NCI-H128 (cell line): ENCODE measurements around the gene PILRA.
"Not testable (repeated sequence)": the region's sequence is repeated elsewhere in the genome, so short reads cannot be mapped to it uniquely, and the experiment has no call there.

Source experiments
- DNase-seq: peaks from one replicate; lab custom pipeline; 2025; ENCODE audit not compliant: unreplicated experiment; lab: John Stamatoyannopoulos, UW

The PILRA gene

DNA sequence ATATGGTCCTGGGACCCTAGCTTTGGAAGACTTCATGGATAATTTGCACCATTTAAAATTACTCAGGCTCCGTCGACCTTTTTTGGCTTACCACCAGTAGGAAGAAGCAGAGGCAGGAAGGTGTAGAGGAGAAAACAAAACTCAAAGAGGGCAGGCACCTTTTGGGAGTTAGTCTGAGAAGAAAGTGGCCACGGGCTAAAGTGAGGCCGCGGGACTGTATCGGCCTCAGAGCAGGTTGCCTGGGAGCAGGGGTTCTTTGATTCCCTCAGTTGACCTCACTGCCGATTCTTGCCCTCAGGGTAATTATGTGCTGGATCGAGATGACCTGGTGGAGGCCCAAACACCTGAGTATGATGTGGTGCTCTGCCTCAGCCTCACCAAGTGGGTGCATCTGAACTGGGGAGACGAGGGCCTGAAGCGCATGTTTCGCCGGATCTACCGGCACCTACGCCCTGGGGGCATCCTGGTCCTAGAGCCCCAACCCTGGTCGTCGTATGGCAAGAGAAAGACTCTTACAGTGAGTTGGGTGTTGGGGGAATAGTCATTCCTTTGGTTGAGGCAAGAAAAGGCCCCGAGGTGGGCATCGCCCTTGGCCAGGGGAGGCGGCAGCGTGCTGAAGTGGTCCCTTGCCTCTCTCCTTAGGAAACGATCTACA, 59.5 kb downstream of the PILRA start:
- DNase-seq = no peak

DNA sequence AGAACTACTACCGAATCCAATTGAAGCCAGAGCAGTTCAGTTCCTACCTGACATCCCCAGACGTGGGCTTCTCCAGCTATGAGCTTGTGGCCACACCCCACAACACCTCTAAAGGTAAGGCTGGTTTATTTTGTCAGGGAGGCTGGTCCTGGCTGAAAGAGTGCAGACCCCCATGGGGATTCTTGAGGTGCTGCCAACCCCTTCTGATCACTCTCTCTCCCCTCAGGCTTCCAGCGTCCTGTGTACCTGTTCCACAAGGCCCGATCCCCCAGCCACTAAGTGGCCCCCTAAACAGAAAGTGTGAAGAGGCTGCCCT, 59.9 kb downstream of the PILRA start:
- no peak for DNase-seq

DNA sequence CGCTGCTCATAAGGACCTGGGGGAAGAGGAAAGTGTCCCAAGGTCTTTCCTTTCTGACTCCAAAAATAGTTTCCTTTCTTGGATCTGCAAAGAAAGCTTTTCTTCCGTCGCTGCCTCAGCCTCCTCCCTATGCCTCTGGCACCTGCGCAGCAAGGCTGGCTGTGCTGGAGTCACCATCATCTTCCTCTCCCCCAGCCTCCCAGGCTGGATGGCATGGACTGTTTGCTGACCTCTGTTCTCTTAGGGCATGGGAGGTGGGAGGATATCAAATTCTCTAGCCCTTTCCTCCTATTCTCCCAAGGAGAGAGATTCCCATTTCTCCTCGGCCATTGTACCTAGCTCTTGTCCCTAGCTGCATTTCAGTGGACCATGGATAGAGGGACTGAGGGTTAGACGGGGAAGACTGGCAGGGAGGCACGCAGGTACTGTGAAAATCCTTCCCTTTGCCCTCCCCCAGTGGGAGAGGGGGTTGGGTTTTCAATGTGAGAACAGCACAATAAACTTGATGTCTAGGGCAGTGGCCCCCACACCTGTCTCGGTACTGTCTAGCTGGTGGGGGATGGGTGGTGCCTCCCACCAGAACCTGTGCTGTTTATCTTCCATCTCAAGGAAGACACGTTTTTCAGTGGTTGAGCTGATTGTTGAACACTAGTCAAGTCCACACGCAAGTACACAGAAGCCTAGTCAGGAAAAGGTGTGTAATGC, 60.5 kb downstream of the PILRA start:
- no peak for DNase-seq

DNA sequence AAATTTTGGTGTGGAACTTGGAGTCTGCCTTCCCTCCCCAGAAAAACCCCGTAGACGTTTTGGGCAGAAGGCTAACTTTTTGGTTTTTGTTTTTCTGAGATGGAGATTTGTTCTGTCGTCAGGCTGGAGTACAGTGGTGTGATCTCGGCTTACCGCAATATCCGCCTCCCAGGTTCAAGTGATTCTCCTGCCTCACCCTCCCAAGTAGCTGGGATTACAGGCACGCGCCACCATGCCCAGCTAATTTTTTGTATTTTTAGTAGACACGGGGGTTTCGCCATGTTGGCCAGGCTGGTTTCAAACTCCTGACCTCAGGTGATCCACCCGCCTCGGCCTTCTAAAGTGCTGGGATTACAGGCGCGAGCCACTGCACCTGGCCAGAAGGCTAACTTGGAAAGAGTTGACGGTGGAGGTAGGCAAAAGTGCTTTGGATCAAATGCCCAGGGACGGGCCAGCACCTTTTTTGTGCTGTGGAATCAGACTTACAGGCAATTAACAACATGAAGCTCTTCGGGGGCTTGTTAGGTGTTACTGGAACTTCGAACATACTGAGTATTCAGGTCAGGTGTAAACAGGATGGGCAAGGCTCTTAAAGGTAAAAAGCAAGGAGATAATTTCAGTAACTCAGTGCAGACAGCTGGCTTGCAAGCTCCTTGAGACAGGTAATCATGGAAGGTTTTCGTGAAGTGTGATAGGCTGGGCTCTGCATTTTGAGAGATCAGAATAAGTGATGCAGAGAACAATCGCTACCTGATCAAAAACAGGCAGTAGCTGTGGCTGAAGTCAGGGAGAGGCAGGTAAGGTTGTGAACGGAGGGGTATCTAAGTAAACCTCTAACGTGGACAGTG, 61.2 kb downstream of the PILRA start:
- DNase-seq = no peak

DNA sequence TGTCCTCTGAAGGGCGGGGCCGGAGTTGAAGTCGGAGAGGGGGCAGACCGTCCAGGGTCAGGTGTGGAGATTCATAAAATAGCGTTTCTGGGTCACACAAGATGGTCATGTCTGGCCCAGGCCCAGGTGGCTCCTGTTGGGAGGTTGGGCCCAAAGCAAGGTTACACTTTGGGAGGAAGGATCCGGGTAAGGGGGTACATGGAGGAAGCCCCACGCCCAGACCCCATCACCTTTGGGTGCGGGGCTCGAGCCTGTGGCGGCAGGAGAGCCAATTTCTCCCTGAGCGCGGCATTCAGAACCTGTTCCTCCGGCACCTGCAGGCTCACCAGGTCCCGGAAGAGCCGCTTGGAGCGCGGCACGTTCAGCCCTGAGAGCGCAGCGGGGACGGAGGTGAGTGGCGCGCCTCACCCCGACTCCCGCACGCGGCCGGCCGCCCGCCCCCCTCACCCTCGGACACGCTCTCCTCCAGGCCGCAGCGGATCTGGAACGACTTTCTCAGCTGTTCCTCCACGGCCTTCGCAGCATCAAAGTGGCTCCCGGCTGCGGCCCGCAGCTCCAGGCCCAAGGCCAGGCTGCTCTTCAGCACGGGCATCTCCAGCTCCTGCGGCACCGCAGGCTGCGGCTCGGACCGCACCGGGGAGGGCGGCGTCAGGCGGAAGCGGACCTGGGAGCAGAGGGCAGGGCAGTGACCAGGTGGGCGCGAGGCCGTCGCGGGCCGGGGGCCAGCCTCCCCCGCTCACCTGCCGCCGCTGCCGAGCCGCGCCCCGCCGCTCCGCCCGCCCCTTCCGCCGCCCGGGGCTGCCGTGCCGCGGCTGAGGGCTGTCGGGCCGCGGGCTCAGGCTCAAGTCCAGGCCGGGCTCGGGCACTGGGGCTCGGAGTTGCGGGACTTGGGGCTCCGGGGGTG, 62.4 kb downstream of the PILRA start:
- no peak for DNase-seq

DNA sequence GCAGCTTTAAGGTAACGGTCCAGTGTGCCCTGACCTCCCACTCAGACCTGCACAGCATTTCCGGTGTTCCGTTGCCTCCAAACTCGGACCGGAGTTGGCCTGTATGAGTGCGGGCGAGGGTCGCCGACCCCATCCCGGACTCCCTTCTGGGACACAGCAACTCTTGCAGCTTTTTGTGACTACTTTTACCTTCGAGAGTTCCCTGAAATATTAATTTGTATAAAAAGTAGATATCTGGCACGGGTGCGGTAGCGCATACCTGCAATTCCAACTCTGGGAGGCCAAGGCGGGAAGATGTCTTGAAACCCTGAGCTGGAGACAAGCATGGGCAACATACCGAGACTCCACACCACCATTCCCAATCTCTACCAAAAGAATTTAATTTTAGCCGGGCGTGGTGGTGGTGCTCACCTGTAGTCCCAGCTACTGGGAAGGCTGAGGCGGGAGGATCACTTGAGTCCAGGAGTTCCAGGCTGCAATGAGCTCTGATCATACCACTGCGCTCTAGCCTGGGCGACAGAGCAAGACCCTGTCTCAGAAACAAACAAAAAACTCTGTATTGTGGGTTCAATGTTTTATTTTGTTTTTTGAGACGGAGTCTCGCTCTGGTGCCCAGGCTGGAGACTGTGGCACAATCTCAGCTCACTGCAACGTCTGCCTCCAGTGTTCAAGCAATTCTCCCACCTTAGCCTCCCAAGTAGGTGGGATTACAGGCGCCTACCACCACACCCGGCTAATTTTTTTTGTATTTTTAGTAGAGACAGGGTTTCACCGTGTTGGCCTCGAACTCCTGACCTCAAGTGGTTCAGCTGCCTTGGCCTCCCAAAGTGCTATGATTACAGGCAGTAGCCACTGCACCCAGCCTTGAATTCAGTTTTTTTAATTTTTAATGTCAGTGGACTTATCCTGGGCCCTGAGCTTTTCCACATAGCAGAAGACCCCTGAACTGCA, 64.1 kb downstream of the PILRA start:
- DNase-seq = no peak

DNA sequence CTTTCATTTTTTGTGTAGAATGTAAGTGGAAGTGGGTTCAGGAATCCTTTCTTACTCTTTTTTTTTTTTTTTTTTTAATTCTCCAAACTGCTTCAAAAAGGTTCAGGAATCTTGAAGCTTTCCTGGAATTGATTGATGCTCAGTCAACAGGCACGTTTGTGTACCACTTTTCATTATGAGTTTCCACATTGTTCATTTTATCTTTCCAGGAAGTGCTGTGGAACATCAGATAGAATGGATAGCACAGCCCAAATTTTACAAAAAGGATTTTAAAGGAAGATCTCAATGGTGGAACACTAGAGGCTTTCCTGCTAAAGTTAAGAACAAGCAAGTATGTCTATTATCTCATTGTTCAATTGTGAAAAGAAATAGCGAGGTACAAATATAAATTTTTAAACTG, 64.9 kb downstream of the PILRA start:
- DNase-seq = no peak

DNA sequence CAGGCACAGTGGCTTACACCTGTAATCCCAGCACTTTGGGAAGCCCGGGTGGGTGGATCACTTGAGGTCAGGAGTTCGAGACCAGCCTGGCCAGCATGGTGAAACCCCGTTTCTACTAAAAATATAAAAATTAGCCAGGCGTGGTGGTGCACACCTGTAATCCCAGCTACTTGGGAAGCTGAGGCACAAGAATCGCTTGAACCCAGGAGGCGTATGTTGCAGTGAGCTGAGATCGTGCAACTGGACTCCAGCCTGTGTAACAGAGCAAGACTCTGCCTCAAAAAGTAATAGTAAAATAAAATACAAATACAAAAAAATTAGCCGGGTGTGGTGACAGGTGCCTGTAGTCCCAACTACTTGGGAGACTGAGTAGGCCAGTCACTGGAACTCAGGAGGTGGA, 65.4 kb downstream of the PILRA start:
- DNase-seq = not testable (repeated sequence)

DNA sequence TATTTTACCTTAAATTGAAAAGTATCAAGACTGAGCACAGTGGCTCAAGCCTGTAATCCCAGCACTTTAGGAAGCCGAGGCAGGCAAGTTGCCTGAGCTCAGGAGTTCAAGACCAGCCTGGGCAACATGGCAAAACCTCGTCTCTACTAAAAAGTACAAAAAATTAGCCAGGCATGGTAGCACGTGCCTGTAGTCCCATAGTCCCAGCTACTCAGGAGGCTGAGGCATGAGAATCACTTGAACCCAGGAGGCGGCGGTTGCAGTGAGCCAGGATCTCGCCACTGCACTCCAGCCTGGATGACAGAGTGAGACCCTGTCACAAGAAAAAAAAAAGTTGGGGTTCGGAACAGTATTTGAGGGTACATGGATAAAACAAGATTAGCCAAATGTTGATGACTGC, 66.0 kb downstream of the PILRA start:
- DNase-seq = not testable (repeated sequence)

DNA sequence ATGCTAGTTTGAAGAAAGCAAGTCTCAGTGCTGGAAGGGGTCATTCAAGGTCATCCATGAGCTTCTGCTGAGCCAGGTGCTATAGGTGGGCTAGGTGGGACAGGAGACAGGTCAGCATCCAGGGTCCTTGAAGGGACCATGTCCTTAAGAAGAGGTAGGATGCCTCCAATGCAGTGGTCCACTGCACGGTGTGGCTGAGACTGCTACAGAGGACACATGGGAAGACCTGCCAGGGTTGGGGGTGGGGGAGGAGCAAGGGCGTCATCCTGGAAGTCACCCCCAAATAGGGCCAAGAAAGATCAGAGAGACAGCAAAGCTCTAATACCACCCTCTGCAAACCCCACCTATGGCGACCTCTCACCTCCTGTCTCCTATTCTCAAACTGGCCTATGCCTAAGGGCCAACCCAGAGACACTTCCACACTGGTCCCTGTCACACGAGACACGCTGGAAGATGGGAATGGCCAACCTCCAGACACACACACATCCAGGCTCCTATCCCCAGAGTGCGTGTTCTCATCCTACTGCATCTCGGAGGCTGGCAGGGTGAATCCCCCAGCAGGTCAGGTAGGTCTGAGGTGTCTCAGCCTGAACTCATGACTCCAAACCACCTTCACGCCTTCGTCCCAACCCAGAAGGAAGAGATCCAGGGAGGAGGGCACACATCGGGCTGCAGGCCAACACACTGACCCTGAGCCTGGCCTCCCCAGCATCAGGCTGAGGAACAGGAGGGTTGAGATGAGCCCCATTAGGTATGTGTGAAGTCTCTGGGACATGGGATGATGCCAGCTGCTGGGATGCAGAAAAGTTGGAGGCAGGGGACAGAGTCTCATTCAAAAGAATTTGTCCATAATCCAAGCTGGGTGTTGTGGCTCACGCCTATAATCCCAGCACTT, 68.6 kb downstream of the PILRA start:
- DNase-seq = no peak

DNA sequence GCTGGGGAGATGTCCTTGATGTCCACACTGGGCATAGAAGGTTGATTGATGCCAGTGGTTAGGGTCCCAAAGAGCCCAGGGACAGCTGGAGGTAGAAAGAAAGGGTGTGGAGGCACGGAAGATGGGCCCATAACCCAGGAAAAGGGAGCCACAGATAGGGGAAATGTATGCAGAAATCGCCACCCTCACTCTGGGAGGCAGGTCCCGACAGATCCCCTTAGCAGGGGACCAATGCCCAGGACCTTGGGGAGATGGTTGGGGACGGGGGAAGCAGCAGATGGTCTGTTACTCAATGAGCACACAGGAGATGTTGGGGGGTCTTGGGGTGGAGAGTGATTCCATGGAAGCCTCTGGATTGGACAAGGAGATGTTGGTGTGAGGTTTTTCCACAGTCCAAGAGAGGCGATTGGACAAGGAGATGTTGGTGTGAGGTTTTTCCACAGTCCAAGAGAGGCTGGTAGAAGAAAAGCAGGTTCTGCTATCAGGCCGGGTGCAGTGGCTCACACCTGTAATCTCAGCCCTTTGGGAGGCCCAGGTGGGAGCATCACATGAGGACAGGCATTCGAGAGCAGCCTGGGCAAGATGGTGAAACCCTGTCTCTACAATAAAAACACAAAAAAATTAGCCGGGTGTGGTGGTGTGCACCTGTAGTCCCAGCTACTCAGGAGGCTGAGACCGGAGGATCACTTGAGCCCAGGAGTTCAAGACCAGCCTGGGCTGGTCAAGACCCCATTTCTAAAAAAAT, 70.0 kb downstream of the PILRA start:
- no peak for DNase-seq

DNA sequence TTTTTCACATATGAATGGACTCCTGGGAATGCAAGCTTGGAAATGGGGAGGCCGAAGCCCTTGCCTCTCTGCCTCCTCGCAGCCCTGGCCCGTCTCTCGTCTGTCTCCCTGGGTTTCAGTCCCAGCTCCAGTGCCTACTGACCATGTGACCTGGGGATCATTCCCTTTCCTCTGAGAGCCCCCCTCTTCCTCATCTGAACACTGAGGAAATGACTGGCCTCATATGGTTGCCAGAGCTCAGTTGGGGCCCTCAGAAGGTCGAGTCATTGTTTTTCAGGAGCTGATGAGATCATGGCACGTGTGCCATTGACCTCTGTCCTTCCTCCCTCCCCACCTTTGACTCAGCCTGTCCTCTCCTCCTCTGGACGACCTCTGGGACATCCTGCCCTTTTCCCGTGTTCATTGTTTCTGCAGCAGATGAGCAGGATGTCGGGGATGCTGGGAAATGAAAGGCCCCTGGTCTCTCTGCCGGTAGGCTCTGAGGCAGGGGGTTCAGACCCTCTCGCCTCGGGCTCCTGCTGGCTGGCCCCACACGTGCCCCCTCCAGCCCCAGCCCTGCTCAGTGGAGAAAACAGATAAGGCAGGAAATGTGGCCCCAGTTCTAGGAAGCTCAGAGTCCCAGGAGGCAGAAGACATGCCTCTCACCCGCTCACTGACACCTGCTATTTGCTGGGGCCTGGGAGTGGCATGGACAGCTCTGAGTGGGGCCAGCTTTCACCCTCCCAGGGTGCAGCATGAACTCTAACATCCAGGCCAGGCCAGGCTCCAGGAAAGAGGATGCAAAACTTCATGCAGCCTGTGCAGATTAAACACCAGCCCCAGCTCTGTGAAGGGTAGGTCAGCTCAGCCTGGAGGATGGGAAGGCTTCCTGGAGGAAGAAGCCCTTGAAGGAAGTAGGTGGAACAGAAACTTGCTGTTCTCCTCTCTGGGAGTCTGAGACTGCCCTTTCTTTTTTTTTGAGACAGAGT, 71.3 kb downstream of the PILRA start:
- no peak for DNase-seq

DNA sequence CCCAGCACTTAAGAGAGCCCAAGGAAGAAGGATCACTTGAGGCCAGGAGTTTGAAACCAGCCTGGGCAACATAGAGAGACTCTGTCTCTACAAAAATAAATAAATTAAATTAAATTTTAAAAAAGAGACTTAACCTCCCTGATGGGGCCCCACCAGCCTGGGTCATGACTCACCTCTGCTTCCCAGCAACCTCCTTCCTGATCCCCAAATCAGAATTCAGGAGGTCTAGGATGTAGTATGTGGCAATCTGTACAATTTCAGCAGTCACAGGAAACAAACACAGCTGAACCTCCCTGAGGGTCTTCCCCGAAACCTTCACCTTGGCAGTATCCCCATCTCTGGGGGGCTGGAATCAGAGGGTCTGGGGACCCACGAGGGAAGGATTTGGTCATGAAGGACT, 72.8 kb downstream of the PILRA start:
- no peak for DNase-seq

DNA sequence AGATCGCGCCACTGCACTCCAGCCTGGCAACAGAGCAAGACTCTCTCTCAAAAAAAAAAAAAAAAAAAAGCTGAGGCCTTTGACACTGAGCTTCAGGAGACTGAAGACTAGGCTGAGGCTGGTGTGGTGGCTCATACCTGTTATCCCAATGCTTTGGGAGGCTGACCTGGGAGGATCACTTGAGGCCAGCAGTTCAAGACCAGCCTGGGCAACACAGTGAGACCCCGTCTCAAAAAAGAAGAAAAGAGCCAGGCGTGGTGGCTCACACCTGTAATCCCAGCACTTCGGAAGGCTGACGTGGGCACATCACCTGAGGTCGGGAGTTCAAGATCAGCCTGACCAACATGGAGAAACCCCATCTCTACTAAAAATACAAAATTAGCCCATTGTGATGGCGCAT, 74.1 kb downstream of the PILRA start:
- DNase-seq = not testable (repeated sequence)

DNA sequence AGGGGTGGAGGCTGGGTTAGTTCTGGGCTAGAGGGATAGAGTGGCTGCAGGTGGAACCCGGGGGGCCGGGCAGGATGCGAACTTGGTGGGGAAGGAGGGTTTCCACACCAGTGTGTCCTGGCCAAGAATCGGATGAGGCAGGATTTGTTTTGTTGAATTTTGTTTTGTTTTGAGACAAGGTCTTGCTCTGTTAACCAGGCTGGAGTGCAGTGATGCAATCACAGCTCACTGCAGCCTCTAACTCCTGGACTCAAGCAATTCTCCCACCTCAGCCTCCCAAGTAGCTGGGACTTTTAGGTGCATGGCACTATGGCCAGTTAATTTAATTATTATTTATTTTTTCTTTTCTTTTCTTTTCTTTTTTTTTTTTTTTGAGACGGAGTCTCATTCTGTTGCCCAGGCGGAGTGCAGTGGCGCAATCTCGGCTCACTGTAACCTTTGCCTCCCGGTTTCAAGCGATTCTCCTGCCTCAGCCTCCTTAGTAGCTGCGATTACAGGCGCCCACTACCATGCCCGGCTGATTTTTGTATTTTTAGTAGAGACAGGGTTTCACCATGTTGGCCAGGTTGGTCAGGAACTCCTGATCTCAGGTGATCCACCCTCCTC, 76.0 kb downstream of the PILRA start:
- DNase-seq = no peak
